HG02763 (cell line): Measurements from ENCODE around the gene GPR158.

Experiments
- ATAC-seq: cut with Tn5 transposase; IDR thresholded peaks from one replicate; pipeline ENCODE4 v1.9.1; 2021; ENCODE audit warnings: mild to moderate bottlenecking, moderate library complexity; ENCODE audit not compliant: unreplicated experiment

GPR158 gene

GRCh38 chr10:25646371-25646770, 471.6 kb downstream of the GPR158 start:
- no peak for ATAC-seq

DNA sequence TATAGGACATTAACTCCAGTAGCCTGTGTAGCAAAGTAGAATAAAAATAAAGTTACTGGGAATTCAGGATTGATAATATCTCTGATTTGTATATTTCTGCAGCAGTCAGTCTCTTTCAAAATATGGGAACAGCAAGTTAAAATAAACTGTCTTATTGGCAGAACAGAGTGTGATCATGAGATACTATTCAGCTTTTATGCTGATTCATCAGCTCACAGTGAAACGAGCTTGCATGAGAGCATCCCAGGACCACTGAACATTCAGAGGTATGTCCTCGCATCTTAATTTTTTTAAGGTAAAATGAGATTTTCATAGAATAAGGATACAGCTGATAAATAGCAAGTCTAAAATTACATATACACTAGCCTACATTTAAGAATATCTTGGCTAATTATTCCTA, 476.7 kb downstream of the GPR158 start:
- no peak for ATAC-seq
